HFFc6 (cell line): ENCODE data around the gene OLA1. TPM values are rescaled to one million over a fixed set of nuclear protein-coding genes. Genes with fewer than 3 reads are reported as not detected.
"Not testable (repeated sequence)": the region's sequence is repeated elsewhere in the genome, so short reads cannot be mapped to it uniquely, and the experiment has no call there.

Experiments
- DNase-seq: peaks from one replicate; pipeline ENCODE4 v3.0.0-alpha.2; 2018
- H3K27ac Mint-ChIP-seq: 2 replicates; pipeline ENCODE4 v1.8.0; 2020; ENCODE audit warnings: mild to moderate bottlenecking, mixed read lengths
- H3K27me3 Mint-ChIP-seq: 2 replicates; pipeline ENCODE4 v1.8.0; 2021; ENCODE audit warnings: mild to moderate bottlenecking, moderate library complexity, mixed read lengths; ENCODE audit not compliant: insufficient read depth
- H3K36me3 Mint-ChIP-seq: 2 replicates; pipeline ENCODE4 v1.8.0; 2021; ENCODE audit warnings: low read depth, mixed read lengths
- H3K4me1 Mint-ChIP-seq: 2 replicates; pipeline ENCODE4 v1.8.0; 2020; ENCODE audit warnings: low read depth, mixed read lengths
- H3K4me3 Mint-ChIP-seq: 2 replicates; pipeline ENCODE4 v1.8.0; 2020; ENCODE audit warnings: mild to moderate bottlenecking, moderate library complexity, mixed read lengths
- H3K9me3 Mint-ChIP-seq: 2 replicates; pipeline ENCODE4 v1.8.0; 2020; ENCODE audit warnings: mild to moderate bottlenecking, mixed read lengths
- CTCF ChIP-seq: fragments of 200-600 bp; sonication (generic); IDR thresholded peaks from 2 replicates; pipeline ENCODE4 v1.5.0; 2021; ENCODE audit warnings: antibody characterized with exemption, mild to moderate bottlenecking
- total RNA-seq, 6 experiments: library from RNA; stranded (reverse); fragmentation: NEBNext Ultra II Directional; extraction: Animal tissue kit (Norgen Biotek cat#: 25700); gene quantifications; 2 replicates in 1 of 6; 3 replicates in 5 of 6; pipeline ENCODE4 v1.2.3, GENCODE V29; 2021

The OLA1 gene
- total RNA-seq, 6 experiments from 2014 or later = 105 to 123 (median 106) TPM

GRCh38 chr2:174280596-174280995, 32.3 kb upstream of the OLA1 start:
- Mint-ChIP-seq H3K36me3 (no peaks in the 10 kb centered on the region), H3K4me1 (no peaks in the 10 kb centered on the region), H3K9me3 (no peaks in the 10 kb centered on the region), H3K4me3 (no peak overlapping the region), H3K27ac (no peak overlapping the region), H3K27me3 (peaks cover 18% of the 10 kb centered on the region)
- DNase-seq = no peak
- TF ChIP-seq CTCF = no peak

- H3K9me3 Mint-ChIP-seq, DNase-seq, H3K4me3 Mint-ChIP-seq, H3K27ac Mint-ChIP-seq, H3K36me3 Mint-ChIP-seq, H3K4me1 Mint-ChIP-seq: not testable (repeated sequence)
- H3K27me3 Mint-ChIP-seq = peaks cover 12% of the 10 kb centered on the region; the same call in 1 of the 2 replicates
Observed at GRCh38 chr2:174270263-174270662, 21.9 kb upstream of the OLA1 start.

- no peak for DNase-seq
- H3K4me3 Mint-ChIP-seq = no peak overlapping the region
- H3K36me3 Mint-ChIP-seq = no peaks in the 10 kb centered on the region
- H3K27me3 Mint-ChIP-seq = peaks cover 12% of the 10 kb centered on the region; the same call in 1 of the 2 replicates
- peaks cover 18% of the 10 kb centered on the region for H3K4me1 Mint-ChIP-seq
- H3K9me3 Mint-ChIP-seq = no peaks in the 10 kb centered on the region
- no peak for TF ChIP-seq CTCF
- H3K27ac Mint-ChIP-seq = no peak overlapping the region
Observed at GRCh38 chr2:174266288-174266687, 18.0 kb upstream of the OLA1 start.

- TF ChIP-seq CTCF = no peak
- Mint-ChIP-seq H3K9me3 (no peaks in the 10 kb centered on the region), H3K27ac (peak overlapping the region; percentile 41; the same call in 1 of the 2 replicates), H3K4me1 (peaks cover 18% of the 10 kb centered on the region), H3K27me3 (peaks cover 8% of the 10 kb centered on the region; the same call in 1 of the 2 replicates), H3K4me3 (no peak overlapping the region; the same call in 1 of the 2 replicates), H3K36me3 (no peaks in the 10 kb centered on the region)
- peak; percentile 64 for DNase-seq
Observed at GRCh38 chr2:174263997-174264396, 15.7 kb upstream of the OLA1 start.

- H3K27ac Mint-ChIP-seq = no peak overlapping the region
- no peak overlapping the region for H3K4me3 Mint-ChIP-seq
- H3K36me3 Mint-ChIP-seq = no peaks in the 10 kb centered on the region
- peaks cover 9% of the 10 kb centered on the region for H3K4me1 Mint-ChIP-seq
- no peaks in the 10 kb centered on the region for H3K27me3 Mint-ChIP-seq
- DNase-seq = peak; percentile 32
- TF ChIP-seq CTCF = no peak
- no peaks in the 10 kb centered on the region for H3K9me3 Mint-ChIP-seq
Observed at GRCh38 chr2:174259981-174260380, 11.6 kb upstream of the OLA1 start.

- Mint-ChIP-seq H3K27me3 (no peaks in the 10 kb centered on the region), H3K27ac (no peak overlapping the region), H3K36me3 (no peaks in the 10 kb centered on the region), H3K4me1 (peaks cover 1% of the 10 kb centered on the region), H3K9me3 (no peaks in the 10 kb centered on the region), H3K4me3 (no peak overlapping the region)
- no peak for DNase-seq
- no peak for TF ChIP-seq CTCF
Observed at GRCh38 chr2:174254267-174254666, 5.9 kb upstream of the OLA1 start.
